AG09319 (cell line): ENCODE measurements around the gene BBS9.

ENCODE experiments used
- DNase-seq: peaks from one replicate; pipeline ENCODE4 v3.0.0-alpha.2; 2010; ENCODE audit warnings: low read depth; ENCODE audit errors: extremely low read depth
- TF ChIP-seq, protein P1 (sequence below): IDR thresholded peaks from 2 replicates; pipeline ENCODE4 v1.5.1; 2011; ENCODE audit warnings: low read depth, mild to moderate bottlenecking, inconsistent platforms, low read length, moderate library complexity

BBS9 gene

GRCh38 chr7:33108554-33109004, 20.8 kb upstream of the BBS9 start:
- DNase-seq, result no peak

DNA sequence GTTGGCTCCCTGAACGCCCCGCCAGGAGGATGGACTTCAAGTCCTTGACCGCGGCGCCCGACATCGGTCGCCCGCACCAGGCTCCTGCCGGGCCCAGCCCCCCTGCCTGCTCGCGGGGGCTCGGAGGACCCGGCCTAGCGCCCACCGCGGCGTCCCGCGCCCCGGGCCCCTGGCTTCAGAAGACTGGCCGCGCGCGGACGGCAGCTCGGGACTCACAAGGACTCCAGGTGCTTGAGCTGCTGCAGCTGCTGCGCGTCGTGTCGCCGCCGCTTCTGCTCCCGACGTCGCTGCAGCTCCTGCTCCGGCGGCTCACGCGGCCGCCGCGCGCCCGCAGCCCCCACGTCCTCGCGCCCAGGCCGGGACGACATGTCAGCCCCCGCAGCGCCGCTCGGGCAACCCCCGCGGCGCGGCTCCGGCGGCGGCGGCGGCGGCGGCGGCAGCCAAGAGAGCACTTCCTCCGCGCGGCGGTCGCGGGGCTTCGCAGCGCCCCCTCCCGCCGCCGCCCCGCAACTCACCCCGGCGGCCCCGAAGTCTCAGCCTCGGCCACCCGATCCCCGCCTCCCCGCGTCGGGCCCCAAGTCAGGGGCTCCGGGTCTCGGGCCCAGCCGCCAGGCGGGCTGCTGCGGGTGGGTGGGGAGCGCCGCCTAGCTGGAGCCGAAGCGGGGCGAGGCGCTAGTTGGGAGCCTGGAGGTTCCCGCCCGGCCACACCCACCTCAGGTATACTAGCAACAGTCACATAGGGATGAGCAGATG, 20.2 kb upstream of the BBS9 start, which contains the start of gene RP9:
RP9 (minus strand) TSS at position 400 of the 753 bp plus-strand sequence; CDS start at position 368, 32 bp downstream.
- TF ChIP-seq, protein P1, sequence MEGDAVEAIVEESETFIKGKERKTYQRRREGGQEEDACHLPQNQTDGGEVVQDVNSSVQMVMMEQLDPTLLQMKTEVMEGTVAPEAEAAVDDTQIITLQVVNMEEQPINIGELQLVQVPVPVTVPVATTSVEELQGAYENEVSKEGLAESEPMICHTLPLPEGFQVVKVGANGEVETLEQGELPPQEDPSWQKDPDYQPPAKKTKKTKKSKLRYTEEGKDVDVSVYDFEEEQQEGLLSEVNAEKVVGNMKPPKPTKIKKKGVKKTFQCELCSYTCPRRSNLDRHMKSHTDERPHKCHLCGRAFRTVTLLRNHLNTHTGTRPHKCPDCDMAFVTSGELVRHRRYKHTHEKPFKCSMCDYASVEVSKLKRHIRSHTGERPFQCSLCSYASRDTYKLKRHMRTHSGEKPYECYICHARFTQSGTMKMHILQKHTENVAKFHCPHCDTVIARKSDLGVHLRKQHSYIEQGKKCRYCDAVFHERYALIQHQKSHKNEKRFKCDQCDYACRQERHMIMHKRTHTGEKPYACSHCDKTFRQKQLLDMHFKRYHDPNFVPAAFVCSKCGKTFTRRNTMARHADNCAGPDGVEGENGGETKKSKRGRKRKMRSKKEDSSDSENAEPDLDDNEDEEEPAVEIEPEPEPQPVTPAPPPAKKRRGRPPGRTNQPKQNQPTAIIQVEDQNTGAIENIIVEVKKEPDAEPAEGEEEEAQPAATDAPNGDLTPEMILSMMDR, result peak; percentile 20; the same call in 1 of the 2 replicates
- no peak for DNase-seq

More at GRCh38 chr7:33108554-33109004, 20.8 kb upstream of the BBS9 start:
- TF ChIP-seq, protein P1, result no peak

DNA sequence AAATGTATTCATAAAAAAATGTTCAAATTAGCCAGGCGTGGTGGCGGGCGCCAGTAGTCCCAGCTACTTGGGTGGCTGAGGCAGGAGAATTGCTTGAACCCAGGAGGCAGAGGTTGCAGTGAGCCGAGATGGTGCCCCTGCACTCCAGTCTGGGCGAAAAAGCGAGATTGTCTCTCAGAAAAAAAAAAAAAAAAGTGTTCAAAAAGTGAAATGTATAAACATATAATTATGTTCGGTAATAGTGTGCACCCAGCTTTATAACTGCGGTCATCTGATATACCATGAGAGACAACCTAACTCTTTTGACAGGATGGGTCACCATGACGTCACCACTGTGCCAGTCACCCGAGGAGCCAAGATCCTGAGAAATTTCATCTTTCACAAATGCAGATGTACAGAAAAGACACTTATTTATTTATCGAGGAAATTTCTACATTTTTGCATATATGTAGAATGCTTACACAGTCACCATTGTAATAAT, 19.6 kb upstream of the BBS9 start:
- no peak for DNase-seq

GRCh38 chr7:33111614-33112013, 17.8 kb upstream of the BBS9 start:
- no peak for DNase-seq
- TF ChIP-seq, protein P1, result no peak

More for the DNA sequence above, 19.6 kb upstream of the BBS9 start:
- TF ChIP-seq, protein P1, result no peak

- TF ChIP-seq, protein P1, result no peak
- DNase-seq, result no peak
These were observed 14.4 kb upstream of the BBS9 start for GRCh38 chr7:33114976-33115375.

DNA sequence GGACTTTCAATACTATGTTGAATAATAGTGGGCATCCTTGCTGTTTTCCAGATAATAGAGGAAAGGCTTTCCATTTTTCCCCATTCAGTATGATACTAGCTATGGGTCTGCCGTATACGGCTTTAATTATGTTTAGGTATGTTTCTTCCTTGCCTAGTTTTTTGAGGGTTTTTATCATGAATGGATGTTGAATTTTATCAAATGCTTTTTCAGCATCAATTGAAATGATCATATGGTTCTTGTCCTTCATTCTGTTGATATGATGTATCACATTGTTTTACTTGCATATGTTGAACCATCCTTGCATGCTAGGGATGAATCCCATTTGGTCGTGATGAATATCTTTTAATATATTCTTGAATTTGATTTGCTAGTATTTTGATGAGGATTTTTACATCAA, 11.0 kb upstream of the BBS9 start:
- no peak for DNase-seq
- TF ChIP-seq, protein P1, result no peak

DNA sequence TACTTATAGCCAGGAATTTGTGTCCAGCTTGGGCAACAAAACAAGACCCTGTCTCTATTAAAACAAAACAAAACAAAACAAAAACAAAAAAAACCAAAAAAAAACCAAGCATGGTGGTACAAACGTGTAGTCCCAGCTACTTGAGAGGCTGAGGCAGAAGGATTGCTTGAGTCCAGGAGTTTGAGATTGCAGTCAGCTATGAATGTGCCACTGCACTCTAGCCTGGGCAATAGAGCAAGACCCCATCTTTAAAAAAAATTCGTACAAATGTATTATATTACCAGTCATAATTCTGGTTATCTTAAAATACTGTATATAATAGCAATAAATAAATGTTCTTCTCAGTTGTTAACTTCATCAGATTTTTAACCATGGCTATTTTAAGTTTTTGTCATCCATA, 2.3 kb upstream of the BBS9 start:
- TF ChIP-seq, protein P1, result no peak
- DNase-seq, result no peak
